ENCODE results near the gene SVOPL.

The SVOPL gene

DNA sequence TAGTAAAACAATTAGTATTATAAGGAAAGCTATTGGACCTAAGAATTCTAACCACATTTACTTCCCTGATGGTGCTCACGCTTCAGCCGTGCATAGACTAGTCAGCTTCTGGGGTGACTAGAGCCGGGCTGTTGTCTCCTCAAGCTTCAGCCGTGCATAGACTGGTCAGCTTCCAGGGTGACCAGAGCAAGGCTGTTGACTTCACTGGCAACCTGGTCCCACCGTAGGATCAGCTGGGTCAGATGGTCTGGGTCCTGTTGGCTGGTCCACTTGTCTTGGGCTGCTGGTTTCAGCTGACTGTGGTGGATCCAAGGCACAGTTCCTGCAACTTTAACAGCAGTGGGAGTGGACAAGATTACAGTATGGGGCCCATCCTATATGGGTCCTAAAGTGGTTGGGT, 141.7 kb downstream of the SVOPL start:
- H3K4me3 Mint-ChIP-seq = no peak overlapping the region

GRCh38 chr7:138556771-138557484, 144.2 kb downstream of the SVOPL start:
- Mint-ChIP-seq H3K4me3 (no peak overlapping the region), H3K27me3 (ENCODE audit: low read depth) (no peaks in the 10 kb centered on the region), H3K9me3 (peaks cover 80% of the 10 kb centered on the region), H3K27ac (no peak overlapping the region), H3K36me3 (ENCODE audit: low read depth) (peaks cover 99% of the 10 kb centered on the region), H3K4me1 (no peaks in the 10 kb centered on the region)
- TF ChIP-seq, protein P1, sequence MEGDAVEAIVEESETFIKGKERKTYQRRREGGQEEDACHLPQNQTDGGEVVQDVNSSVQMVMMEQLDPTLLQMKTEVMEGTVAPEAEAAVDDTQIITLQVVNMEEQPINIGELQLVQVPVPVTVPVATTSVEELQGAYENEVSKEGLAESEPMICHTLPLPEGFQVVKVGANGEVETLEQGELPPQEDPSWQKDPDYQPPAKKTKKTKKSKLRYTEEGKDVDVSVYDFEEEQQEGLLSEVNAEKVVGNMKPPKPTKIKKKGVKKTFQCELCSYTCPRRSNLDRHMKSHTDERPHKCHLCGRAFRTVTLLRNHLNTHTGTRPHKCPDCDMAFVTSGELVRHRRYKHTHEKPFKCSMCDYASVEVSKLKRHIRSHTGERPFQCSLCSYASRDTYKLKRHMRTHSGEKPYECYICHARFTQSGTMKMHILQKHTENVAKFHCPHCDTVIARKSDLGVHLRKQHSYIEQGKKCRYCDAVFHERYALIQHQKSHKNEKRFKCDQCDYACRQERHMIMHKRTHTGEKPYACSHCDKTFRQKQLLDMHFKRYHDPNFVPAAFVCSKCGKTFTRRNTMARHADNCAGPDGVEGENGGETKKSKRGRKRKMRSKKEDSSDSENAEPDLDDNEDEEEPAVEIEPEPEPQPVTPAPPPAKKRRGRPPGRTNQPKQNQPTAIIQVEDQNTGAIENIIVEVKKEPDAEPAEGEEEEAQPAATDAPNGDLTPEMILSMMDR (IDR thresholded peaks at IDR 0.05; ENCODE audit: unreplicated experiment in 3 of 3) = no peak

More for the DNA sequence above, 141.7 kb downstream of the SVOPL start:
- Mint-ChIP-seq H3K9me3 (peaks cover 86% of the 10 kb centered on the region), H3K4me1 (no peaks in the 10 kb centered on the region), H3K27ac (no peak overlapping the region), H3K36me3 (ENCODE audit: low read depth) (peaks cover 100% of the 10 kb centered on the region), H3K27me3 (ENCODE audit: low read depth) (no peaks in the 10 kb centered on the region)
- TF ChIP-seq, protein P1 (IDR thresholded peaks at IDR 0.05; ENCODE audit: unreplicated experiment in 3 of 3) = no peak

GRCh38 chr7:138555684-138556083, 145.5 kb downstream of the SVOPL start:
- Mint-ChIP-seq H3K4me1 (no peaks in the 10 kb centered on the region), H3K9me3 (peaks cover 74% of the 10 kb centered on the region), H3K27me3 (ENCODE audit: low read depth) (no peaks in the 10 kb centered on the region), H3K27ac (no peak overlapping the region), H3K36me3 (ENCODE audit: low read depth) (peaks cover 99% of the 10 kb centered on the region), H3K4me3 (no peak overlapping the region)
- TF ChIP-seq, protein P1 (IDR thresholded peaks at IDR 0.05; ENCODE audit: unreplicated experiment in 3 of 3) = no peak

DNA sequence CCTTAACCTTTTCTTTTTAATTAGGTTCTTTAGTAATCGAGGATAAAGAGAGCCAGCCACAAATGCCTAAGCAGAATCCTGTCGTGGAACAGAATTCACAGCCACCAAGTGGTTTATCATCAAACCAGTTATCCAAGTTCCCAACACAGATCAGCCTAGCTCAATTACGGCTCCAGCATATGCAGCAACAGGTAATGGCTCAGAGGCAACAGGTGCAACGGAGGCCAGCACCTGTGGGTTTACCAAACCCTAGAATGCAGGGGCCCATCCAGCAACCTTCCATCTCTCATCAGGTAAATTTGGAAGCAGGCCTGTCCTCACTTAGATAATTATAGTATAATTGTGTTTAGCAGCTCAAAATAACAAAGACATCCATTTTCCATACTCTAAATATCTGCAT, 146.5 kb downstream of the SVOPL start:
- H3K4me1 Mint-ChIP-seq = no peaks in the 10 kb centered on the region
- TF ChIP-seq, protein P1 (IDR thresholded peaks at IDR 0.05; ENCODE audit: unreplicated experiment in 3 of 3) = no peak
- H3K4me3 Mint-ChIP-seq = no peak overlapping the region
- H3K9me3 Mint-ChIP-seq = peaks cover 64% of the 10 kb centered on the region
- H3K27me3 Mint-ChIP-seq (ENCODE audit: low read depth) = no peaks in the 10 kb centered on the region
- no peak overlapping the region for H3K27ac Mint-ChIP-seq
- peaks cover 97% of the 10 kb centered on the region for H3K36me3 Mint-ChIP-seq (ENCODE audit: low read depth)

- no peaks in the 10 kb centered on the region for H3K4me1 Mint-ChIP-seq
- H3K9me3 Mint-ChIP-seq = peaks cover 59% of the 10 kb centered on the region
Measured at GRCh38 chr7:138553805-138554204, 147.4 kb downstream of the SVOPL start.

More at GRCh38 chr7:138553805-138554204, 147.4 kb downstream of the SVOPL start:
- Mint-ChIP-seq H3K27ac (no peak overlapping the region), H3K4me3 (no peak overlapping the region), H3K27me3 (ENCODE audit: low read depth) (no peaks in the 10 kb centered on the region), H3K36me3 (ENCODE audit: low read depth) (peaks cover 96% of the 10 kb centered on the region)
- TF ChIP-seq, protein P1 (IDR thresholded peaks at IDR 0.05; ENCODE audit: unreplicated experiment in 3 of 3) = no peak

All from nephron (organoid).